ENCODE data around the gene PDSS2. TPM values are rescaled to one million over a fixed set of nuclear protein-coding genes. Genes with fewer than 3 reads are reported as not detected.
"Not testable (repeated sequence)": the region's sequence is repeated elsewhere in the genome, so short reads cannot be mapped to it uniquely, and the experiment has no call there.

PDSS2 gene
- total RNA-seq, 1 donor from 2014 or later = 12.4 TPM

DNA sequence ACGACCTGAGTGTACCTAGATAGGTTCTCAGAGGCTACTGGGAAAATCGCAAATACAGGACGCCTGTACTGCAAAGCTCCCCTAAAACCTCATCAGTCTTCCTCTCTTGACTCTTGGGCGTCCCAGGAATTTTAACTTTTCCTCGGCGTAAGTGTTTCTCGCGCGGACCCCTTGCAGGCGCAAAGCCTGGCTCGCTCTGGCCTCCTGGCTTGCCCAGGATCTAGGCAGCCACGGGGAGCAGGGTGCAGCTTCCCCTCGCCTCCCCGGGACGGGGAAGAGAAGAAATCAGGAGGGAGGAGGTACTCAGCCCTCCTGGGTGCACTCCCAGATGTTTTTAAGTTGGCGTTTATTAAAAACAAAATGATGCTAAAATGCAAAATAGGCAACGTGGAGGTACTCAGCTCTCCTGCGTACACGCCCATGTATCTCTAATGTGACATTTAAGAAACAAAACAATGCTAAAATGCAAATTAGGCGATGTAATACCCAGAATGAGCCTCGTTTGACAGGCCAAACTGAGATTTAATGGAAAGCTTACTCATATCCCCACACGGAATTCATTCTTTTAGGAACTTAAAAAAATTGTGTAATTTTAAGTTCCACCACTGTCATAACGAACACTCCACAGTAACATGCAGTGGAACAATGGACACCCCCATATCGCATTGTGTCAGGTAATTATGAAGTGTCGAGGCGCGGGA, 29.0 kb upstream of the PDSS2 start:
- TF ChIP-seq, protein P1, sequence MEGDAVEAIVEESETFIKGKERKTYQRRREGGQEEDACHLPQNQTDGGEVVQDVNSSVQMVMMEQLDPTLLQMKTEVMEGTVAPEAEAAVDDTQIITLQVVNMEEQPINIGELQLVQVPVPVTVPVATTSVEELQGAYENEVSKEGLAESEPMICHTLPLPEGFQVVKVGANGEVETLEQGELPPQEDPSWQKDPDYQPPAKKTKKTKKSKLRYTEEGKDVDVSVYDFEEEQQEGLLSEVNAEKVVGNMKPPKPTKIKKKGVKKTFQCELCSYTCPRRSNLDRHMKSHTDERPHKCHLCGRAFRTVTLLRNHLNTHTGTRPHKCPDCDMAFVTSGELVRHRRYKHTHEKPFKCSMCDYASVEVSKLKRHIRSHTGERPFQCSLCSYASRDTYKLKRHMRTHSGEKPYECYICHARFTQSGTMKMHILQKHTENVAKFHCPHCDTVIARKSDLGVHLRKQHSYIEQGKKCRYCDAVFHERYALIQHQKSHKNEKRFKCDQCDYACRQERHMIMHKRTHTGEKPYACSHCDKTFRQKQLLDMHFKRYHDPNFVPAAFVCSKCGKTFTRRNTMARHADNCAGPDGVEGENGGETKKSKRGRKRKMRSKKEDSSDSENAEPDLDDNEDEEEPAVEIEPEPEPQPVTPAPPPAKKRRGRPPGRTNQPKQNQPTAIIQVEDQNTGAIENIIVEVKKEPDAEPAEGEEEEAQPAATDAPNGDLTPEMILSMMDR (IDR thresholded peaks at IDR 0.05) = no peak
- Mint-ChIP-seq H3K36me3 (ENCODE audit: unreplicated experiment) (no peaks in the 10 kb centered on the region), H3K27ac (ENCODE audit: unreplicated experiment) (no peak overlapping the region), H3K27me3 (ENCODE audit: unreplicated experiment) (peaks cover 32% of the 10 kb centered on the region), H3K9me3 (ENCODE audit: unreplicated experiment) (no peaks in the 10 kb centered on the region), H3K4me3 (ENCODE audit: unreplicated experiment) (peak overlapping the region; percentile 85), H3K4me1 (ENCODE audit: unreplicated experiment) (peaks cover 8% of the 10 kb centered on the region)
- no peak for DNase-seq (ENCODE audit: extremely low spot score, unreplicated experiment)

DNA sequence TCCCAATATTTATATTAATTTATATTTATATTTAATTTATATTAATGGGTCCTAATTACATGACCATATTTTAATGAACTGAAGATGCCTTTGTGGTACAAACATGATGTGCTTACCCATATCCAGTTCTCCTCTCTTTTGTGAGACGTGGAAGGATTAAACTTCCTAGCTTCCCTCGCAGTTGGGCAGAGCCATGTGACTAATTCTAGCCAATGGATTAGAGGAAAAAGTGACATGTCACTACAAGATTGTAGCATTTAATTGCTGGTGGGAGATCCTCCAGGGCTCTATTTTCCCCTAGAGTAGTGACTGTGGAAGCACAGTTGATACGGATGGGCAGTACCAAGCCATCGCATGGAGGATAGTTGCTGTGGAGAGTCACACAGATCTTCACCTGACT, 25.8 kb upstream of the PDSS2 start:
- TF ChIP-seq, protein P1 (IDR thresholded peaks at IDR 0.05) = no peak
- peaks cover 55% of the 10 kb centered on the region for H3K27me3 Mint-ChIP-seq (ENCODE audit: unreplicated experiment)

DNA sequence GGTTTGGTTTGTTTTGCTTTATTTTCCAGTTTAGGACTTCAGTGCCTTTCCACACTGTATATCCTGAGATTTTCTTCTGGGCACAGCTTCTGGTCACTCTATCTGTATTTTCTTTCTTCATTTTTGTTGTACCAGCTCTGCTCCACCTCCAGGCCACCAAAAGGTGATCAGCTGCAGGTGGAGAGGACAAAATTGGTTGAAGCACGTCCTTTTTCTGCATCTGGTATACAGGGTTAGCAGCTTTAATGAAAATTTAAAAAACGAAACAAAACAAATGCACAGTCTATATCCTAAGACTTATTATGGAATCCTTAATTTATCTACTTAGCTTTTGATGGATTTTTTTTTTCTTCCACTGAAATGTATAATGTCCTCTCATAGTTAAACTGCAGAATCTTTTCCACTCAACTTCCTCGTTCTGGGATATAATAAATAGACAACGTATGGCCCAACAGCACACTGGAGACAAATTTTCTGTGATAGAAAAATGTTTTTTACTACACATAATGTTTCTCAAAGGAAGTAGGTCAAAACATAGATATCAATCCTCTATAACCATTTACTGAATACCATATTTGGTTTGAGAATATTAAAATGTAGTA, 19.8 kb upstream of the PDSS2 start:
- no peaks in the 10 kb centered on the region for H3K36me3 Mint-ChIP-seq (ENCODE audit: unreplicated experiment)
- H3K4me1 Mint-ChIP-seq (ENCODE audit: unreplicated experiment) = no peaks in the 10 kb centered on the region
- TF ChIP-seq, protein P1 (IDR thresholded peaks at IDR 0.05) = no peak
- H3K9me3 Mint-ChIP-seq (ENCODE audit: unreplicated experiment) = no peaks in the 10 kb centered on the region
- peaks cover 51% of the 10 kb centered on the region for H3K27me3 Mint-ChIP-seq (ENCODE audit: unreplicated experiment)
- no peak overlapping the region for H3K4me3 Mint-ChIP-seq (ENCODE audit: unreplicated experiment)
- no peak overlapping the region for H3K27ac Mint-ChIP-seq (ENCODE audit: unreplicated experiment)
- DNase-seq (ENCODE audit: extremely low spot score, unreplicated experiment) = no peak

More for the DNA sequence above, 25.8 kb upstream of the PDSS2 start:
- Mint-ChIP-seq H3K9me3 (ENCODE audit: unreplicated experiment) (no peaks in the 10 kb centered on the region), H3K4me1 (ENCODE audit: unreplicated experiment) (peaks cover 8% of the 10 kb centered on the region), H3K36me3 (ENCODE audit: unreplicated experiment) (no peaks in the 10 kb centered on the region), H3K4me3 (ENCODE audit: unreplicated experiment) (no peak overlapping the region), H3K27ac (ENCODE audit: unreplicated experiment) (no peak overlapping the region)
- DNase-seq (ENCODE audit: extremely low spot score, unreplicated experiment) = no peak

DNA sequence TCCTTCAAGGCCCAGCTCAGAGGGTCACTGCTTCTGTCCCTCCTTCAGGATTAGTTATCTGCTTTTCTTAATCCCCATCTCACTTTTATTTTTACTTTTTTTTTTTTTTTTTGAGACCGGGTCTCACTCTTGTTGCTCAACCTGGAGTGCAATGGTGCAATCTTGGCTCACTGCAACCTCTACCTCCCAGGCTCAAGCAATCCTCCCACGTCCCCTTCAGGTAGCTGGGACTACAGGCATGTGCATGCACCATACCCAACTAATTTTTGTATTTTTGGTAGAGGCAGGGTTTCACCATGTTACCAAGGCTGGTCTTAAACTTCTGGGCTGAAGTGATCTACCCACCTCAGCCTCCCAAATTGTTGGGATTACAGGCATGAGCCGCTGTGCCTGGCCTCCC, 16.5 kb upstream of the PDSS2 start:
- peaks cover 46% of the 10 kb centered on the region for H3K27me3 Mint-ChIP-seq (ENCODE audit: unreplicated experiment)
- H3K36me3 Mint-ChIP-seq (ENCODE audit: unreplicated experiment); H3K9me3 Mint-ChIP-seq (ENCODE audit: unreplicated experiment); H3K4me1 Mint-ChIP-seq (ENCODE audit: unreplicated experiment); DNase-seq (ENCODE audit: extremely low spot score, unreplicated experiment); H3K4me3 Mint-ChIP-seq (ENCODE audit: unreplicated experiment); H3K27ac Mint-ChIP-seq (ENCODE audit: unreplicated experiment): not testable (repeated sequence)

DNA sequence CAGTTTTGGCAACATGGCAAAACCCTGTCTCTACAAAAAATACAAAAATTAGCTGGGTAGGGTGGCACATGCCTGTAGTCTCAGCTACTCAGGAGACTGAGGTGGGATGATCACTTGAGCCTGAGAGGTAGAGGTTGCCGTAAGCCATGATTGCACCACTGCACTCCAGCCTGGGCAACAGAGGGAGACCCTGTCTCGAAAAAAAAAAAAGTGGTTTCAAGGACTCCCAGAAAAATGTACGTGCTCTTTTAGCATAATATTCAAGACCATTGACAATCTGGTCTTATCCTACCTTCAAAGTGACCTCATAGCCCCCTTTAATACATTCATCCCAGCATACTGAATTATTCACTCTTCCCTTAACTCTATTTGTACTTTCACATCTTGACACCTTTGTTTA, 16.0 kb upstream of the PDSS2 start:
- not testable (repeated sequence) for DNase-seq (ENCODE audit: extremely low spot score, unreplicated experiment); H3K36me3 Mint-ChIP-seq (ENCODE audit: unreplicated experiment); H3K9me3 Mint-ChIP-seq (ENCODE audit: unreplicated experiment); H3K4me3 Mint-ChIP-seq (ENCODE audit: unreplicated experiment); H3K4me1 Mint-ChIP-seq (ENCODE audit: unreplicated experiment); H3K27ac Mint-ChIP-seq (ENCODE audit: unreplicated experiment)
- H3K27me3 Mint-ChIP-seq (ENCODE audit: unreplicated experiment) = peaks cover 44% of the 10 kb centered on the region

DNA sequence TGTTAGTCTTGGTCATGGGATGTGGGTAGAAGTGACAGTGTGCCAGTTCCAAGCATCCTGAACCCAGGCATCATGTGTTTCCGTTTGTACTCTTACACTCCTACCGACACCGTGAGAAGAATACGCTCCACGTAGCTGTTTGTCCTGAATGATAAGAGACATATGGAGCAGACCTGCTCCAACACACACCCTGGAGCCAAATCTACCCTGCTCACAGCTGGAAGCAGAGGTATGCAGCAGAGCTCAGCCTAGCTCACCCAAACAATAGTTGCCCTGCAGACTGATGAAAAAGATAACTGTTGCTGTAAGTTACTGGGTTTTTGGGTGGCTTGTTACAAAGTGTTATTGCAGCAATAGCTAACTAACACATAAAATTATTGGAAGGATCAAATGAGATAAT, 14.3 kb upstream of the PDSS2 start:
- no peak for DNase-seq (ENCODE audit: extremely low spot score, unreplicated experiment)

More for the DNA sequence above, 14.3 kb upstream of the PDSS2 start:
- Mint-ChIP-seq H3K9me3 (ENCODE audit: unreplicated experiment) (no peaks in the 10 kb centered on the region), H3K4me3 (ENCODE audit: unreplicated experiment) (no peak overlapping the region), H3K36me3 (ENCODE audit: unreplicated experiment) (no peaks in the 10 kb centered on the region), H3K27me3 (ENCODE audit: unreplicated experiment) (peaks cover 42% of the 10 kb centered on the region), H3K4me1 (ENCODE audit: unreplicated experiment) (no peaks in the 10 kb centered on the region), H3K27ac (ENCODE audit: unreplicated experiment) (no peak overlapping the region)
- TF ChIP-seq, protein P1 (IDR thresholded peaks at IDR 0.05) = no peak

Data from osteocyte (in vitro differentiated cells).